ENCODE measurements around the gene FGF7.

The FGF7 gene

GRCh38 chr15:49427372-49427771 lies 4.3 kb downstream of the FGF7 start:
- TF ChIP-seq POLR2AphosphoS5 (IDR thresholded peaks at IDR 0.05; ENCODE audit: low read depth, low read length) (no peak), SIN3A (IDR thresholded peaks at IDR 0.05; ENCODE audit: borderline replicate concordance, insufficient read depth, low read length) (no peak), TAF1 (IDR thresholded peaks at IDR 0.05; ENCODE audit: borderline replicate concordance, insufficient read depth, low read length) (no peak), FOXP2 (optimal IDR thresholded peaks at IDR 0.05; ENCODE audit: borderline replicate concordance, extremely low read depth, extremely low read length, insufficient read depth) (no peak)
- TF ChIP-seq, protein P1, sequence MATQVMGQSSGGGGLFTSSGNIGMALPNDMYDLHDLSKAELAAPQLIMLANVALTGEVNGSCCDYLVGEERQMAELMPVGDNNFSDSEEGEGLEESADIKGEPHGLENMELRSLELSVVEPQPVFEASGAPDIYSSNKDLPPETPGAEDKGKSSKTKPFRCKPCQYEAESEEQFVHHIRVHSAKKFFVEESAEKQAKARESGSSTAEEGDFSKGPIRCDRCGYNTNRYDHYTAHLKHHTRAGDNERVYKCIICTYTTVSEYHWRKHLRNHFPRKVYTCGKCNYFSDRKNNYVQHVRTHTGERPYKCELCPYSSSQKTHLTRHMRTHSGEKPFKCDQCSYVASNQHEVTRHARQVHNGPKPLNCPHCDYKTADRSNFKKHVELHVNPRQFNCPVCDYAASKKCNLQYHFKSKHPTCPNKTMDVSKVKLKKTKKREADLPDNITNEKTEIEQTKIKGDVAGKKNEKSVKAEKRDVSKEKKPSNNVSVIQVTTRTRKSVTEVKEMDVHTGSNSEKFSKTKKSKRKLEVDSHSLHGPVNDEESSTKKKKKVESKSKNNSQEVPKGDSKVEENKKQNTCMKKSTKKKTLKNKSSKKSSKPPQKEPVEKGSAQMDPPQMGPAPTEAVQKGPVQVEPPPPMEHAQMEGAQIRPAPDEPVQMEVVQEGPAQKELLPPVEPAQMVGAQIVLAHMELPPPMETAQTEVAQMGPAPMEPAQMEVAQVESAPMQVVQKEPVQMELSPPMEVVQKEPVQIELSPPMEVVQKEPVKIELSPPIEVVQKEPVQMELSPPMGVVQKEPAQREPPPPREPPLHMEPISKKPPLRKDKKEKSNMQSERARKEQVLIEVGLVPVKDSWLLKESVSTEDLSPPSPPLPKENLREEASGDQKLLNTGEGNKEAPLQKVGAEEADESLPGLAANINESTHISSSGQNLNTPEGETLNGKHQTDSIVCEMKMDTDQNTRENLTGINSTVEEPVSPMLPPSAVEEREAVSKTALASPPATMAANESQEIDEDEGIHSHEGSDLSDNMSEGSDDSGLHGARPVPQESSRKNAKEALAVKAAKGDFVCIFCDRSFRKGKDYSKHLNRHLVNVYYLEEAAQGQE (IDR thresholded peaks at IDR 0.05; ENCODE audit: insufficient read depth in 1 of 2, low read depth in 2 of 2, low read length in 2 of 2): no peak

GRCh38 chr15:49428409-49429095 lies 5.5 kb downstream of the FGF7 start:
- TF ChIP-seq FOXP2 (optimal IDR thresholded peaks at IDR 0.05; ENCODE audit: borderline replicate concordance, extremely low read depth, extremely low read length, insufficient read depth) (no peak), SIN3A (IDR thresholded peaks at IDR 0.05; ENCODE audit: borderline replicate concordance, insufficient read depth, low read length) (no peak), POLR2AphosphoS5 (IDR thresholded peaks at IDR 0.05; ENCODE audit: low read depth, low read length) (no peak)

- TF ChIP-seq, protein P1 (IDR thresholded peaks at IDR 0.05; ENCODE audit: insufficient read depth in 1 of 2, low read depth in 2 of 2, low read length in 2 of 2): no peak
- TF ChIP-seq SIN3A (IDR thresholded peaks at IDR 0.05; ENCODE audit: borderline replicate concordance, insufficient read depth, low read length): no peak
- TF ChIP-seq FOXP2 (optimal IDR thresholded peaks at IDR 0.05; ENCODE audit: borderline replicate concordance, extremely low read depth, extremely low read length, insufficient read depth): no peak
- TF ChIP-seq POLR2AphosphoS5 (IDR thresholded peaks at IDR 0.05; ENCODE audit: low read depth, low read length): no peak
- no peak for TF ChIP-seq TAF1 (IDR thresholded peaks at IDR 0.05; ENCODE audit: borderline replicate concordance, insufficient read depth, low read length)
Measured at GRCh38 chr15:49430046-49430445, 7.0 kb downstream of the FGF7 start.

- TF ChIP-seq TAF1 (IDR thresholded peaks at IDR 0.05; ENCODE audit: borderline replicate concordance, insufficient read depth, low read length) (no peak), SIN3A (IDR thresholded peaks at IDR 0.05; ENCODE audit: borderline replicate concordance, insufficient read depth, low read length) (no peak), FOXP2 (optimal IDR thresholded peaks at IDR 0.05; ENCODE audit: borderline replicate concordance, extremely low read depth, extremely low read length, insufficient read depth) (no peak), POLR2AphosphoS5 (IDR thresholded peaks at IDR 0.05; ENCODE audit: low read depth, low read length) (no peak)
- TF ChIP-seq, protein P1 (IDR thresholded peaks at IDR 0.05; ENCODE audit: insufficient read depth in 1 of 2, low read depth in 2 of 2, low read length in 2 of 2): no peak
Measured at GRCh38 chr15:49435174-49435573, 12.1 kb downstream of the FGF7 start.

DNA sequence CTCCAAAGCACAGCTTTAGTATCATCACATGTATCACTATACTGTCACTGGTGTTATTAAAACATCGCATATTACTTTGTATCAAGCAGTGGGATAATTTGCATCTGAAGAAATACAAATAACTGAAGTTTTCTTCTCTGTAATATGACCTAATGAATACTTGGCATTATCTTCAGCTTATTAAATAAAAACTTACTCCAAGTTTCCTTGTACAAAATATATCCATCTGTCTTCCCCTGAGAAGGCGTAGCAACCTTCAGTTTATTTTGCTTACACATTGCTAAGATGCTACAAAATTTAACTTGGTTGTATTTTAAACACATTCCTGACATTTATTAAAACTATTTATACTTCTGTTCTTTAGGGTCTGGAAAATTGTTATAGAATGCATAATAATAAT lies 13.7 kb downstream of the FGF7 start:
- TF ChIP-seq TAF1 (IDR thresholded peaks at IDR 0.05; ENCODE audit: borderline replicate concordance, insufficient read depth, low read length) (no peak), FOXP2 (optimal IDR thresholded peaks at IDR 0.05; ENCODE audit: borderline replicate concordance, extremely low read depth, extremely low read length, insufficient read depth) (no peak), SIN3A (IDR thresholded peaks at IDR 0.05; ENCODE audit: borderline replicate concordance, insufficient read depth, low read length) (no peak), POLR2AphosphoS5 (IDR thresholded peaks at IDR 0.05; ENCODE audit: low read depth, low read length) (no peak)
- TF ChIP-seq, protein P1 (IDR thresholded peaks at IDR 0.05; ENCODE audit: insufficient read depth in 1 of 2, low read depth in 2 of 2, low read length in 2 of 2): no peak

Measured in PFSK-1 (cell line).